ENCODE measurements around the gene PCYOX1L.

PCYOX1L gene

DNA sequence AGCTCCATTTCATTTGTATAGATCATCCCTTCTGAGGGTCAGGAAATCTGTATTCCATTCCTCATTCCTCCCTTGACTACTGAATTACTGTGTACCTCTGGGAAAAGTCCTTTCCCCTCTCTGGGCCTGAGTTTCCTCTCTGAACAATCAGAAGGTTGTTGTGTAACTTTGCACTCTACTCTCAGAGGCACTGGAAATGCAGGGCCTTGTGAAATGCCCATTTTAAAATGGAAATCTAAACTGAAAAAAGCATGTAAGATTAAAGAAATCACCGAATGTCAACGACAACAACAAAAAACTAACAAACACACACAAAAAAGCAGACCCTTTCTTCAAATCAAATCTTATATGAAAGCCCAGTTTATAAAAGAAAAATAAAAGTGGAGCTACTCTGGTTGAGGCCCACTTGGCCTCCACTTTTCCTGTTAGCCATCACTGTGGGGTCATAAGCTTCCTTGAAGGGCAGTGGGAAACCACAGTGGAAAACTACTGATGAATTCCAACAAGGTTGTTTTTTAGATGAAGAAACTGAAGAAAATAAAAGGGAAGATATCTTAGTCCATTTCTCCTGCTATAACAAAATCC lies 34.1 kb upstream of the PCYOX1L start:
- Mint-ChIP-seq H3K27me3 (ENCODE audit: low read depth) (no peaks in the 10 kb centered on the region), H3K27ac (no peak overlapping the region), H3K9me3 (no peaks in the 10 kb centered on the region), H3K4me1 (ENCODE audit: low read depth) (no peaks in the 10 kb centered on the region), H3K4me3 (no peak overlapping the region), H3K36me3 (ENCODE audit: low read depth) (no peaks in the 10 kb centered on the region)

DNA sequence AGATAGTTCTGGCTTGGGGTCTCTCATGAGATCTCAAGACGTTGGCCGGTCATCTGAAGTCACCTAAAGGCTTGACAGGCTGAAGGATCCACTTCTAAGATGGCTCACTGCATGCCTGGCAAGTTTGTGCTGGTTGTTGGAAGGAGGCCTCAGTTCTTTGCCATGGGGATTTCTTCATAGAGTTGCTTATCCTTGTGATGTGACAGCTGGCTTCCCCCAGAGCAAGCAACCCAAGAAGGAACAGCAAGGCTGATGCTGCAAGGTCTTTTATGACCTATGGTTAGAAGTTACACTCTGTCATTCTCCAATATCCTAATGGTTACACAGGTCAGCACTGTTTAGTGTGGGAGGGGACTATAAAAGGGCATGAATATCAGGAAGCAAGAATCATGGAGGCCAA lies 33.2 kb upstream of the PCYOX1L start:
- H3K9me3 Mint-ChIP-seq = no peaks in the 10 kb centered on the region
- no peak overlapping the region for H3K4me3 Mint-ChIP-seq
- H3K4me1 Mint-ChIP-seq (ENCODE audit: low read depth) = no peaks in the 10 kb centered on the region
- H3K36me3 Mint-ChIP-seq (ENCODE audit: low read depth) = no peaks in the 10 kb centered on the region
- no peaks in the 10 kb centered on the region for H3K27me3 Mint-ChIP-seq (ENCODE audit: low read depth)
- no peak overlapping the region for H3K27ac Mint-ChIP-seq

DNA sequence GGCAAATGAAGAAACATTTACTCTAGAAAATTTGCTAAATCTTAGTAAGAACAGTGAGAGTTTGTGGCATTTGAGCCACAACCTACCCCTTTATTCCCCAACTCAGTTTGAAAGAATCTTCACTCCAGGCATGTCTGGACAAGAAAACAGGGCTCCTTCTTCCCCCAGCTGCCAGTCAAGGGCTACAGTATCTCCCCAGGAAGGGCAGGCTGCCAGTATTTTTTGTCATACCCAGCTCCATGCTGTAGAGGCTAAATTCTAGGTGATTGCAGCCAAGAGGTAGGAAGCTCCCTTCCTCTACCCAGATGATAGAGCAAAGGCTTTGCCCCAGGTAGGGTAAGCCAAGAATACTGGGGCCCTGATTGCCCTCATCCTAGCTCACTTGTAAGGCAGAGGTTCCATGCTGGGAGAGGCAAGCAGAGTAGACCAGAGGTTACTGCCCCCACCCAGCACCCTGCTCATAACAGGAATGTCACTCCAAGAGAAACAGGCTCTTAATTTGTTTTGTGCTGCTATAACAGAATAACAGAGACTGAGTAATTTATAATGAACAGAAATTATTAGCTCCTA lies 32.6 kb upstream of the PCYOX1L start:
- H3K36me3 Mint-ChIP-seq (ENCODE audit: low read depth) = no peaks in the 10 kb centered on the region
- H3K27ac Mint-ChIP-seq = no peak overlapping the region
- no peaks in the 10 kb centered on the region for H3K4me1 Mint-ChIP-seq (ENCODE audit: low read depth)
- H3K4me3 Mint-ChIP-seq = no peak overlapping the region
- no peaks in the 10 kb centered on the region for H3K9me3 Mint-ChIP-seq
- H3K27me3 Mint-ChIP-seq (ENCODE audit: low read depth) = no peaks in the 10 kb centered on the region

DNA sequence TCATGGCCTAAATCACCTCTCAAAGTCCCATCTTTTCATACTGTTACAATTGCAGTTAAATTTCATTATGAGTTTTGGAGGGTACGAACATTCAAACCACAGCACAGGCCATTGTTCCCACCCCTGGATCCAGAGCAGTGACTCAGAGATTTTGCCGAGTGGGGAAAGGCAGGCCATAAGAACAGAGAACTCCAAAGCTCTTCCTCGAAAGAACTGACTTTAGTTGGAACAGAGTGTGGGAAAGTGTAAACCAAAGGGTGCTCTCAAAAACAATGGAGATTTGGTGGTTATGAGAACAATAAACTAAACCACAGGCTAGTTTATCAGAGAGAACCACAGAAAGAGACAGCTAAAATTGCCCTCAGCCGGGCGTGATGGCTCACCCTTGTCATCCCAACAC lies 32.0 kb upstream of the PCYOX1L start:
- Mint-ChIP-seq H3K27ac (no peak overlapping the region), H3K4me1 (ENCODE audit: low read depth) (no peaks in the 10 kb centered on the region), H3K9me3 (no peaks in the 10 kb centered on the region), H3K27me3 (ENCODE audit: low read depth) (no peaks in the 10 kb centered on the region), H3K36me3 (ENCODE audit: low read depth) (no peaks in the 10 kb centered on the region), H3K4me3 (no peak overlapping the region)

DNA sequence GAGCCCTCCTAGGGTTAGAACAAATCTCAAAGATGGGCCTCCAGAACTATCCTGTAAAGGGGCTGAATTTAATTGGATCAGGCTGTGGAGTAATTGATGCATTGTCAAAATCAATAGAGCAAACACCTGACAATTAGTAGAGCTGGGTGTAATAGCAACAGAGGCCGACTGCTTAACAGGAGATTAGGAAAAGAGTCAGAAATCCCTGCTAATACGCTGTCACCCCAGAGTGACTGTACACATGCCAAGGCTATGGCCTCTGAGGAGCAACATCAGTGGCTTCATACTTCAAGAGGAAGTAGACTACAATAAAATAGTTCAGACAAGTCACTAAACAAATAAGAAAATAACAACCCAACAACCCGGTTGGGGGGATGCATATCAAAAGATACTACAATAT lies 31.2 kb upstream of the PCYOX1L start:
- no peaks in the 10 kb centered on the region for H3K4me1 Mint-ChIP-seq (ENCODE audit: low read depth)
- no peak overlapping the region for H3K4me3 Mint-ChIP-seq
- H3K36me3 Mint-ChIP-seq (ENCODE audit: low read depth) = no peaks in the 10 kb centered on the region
- no peaks in the 10 kb centered on the region for H3K9me3 Mint-ChIP-seq
- no peaks in the 10 kb centered on the region for H3K27me3 Mint-ChIP-seq (ENCODE audit: low read depth)
- no peak overlapping the region for H3K27ac Mint-ChIP-seq

DNA sequence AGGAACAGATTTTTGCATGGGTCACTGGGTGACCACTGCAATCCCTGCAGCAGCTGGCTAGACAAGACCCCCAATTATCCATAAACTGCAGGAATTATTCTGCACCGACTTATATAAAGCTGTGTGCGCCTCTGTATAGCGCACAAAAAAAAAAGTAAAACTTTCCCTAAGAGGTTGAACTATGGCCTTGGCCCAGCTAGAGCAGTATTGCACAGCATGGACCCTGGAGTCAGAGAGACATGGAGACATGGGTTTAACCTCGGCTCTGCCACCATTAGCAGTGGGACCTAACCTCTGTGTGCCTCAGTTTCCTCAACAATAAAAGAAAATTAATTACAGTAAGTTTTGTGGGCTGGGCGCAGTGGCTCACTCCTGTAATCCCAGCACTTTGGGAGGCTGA lies 29.7 kb upstream of the PCYOX1L start:
- Mint-ChIP-seq H3K27ac (no peak overlapping the region), H3K4me1 (ENCODE audit: low read depth) (no peaks in the 10 kb centered on the region), H3K36me3 (ENCODE audit: low read depth) (no peaks in the 10 kb centered on the region), H3K9me3 (no peaks in the 10 kb centered on the region), H3K27me3 (ENCODE audit: low read depth) (no peaks in the 10 kb centered on the region), H3K4me3 (no peak overlapping the region)

DNA sequence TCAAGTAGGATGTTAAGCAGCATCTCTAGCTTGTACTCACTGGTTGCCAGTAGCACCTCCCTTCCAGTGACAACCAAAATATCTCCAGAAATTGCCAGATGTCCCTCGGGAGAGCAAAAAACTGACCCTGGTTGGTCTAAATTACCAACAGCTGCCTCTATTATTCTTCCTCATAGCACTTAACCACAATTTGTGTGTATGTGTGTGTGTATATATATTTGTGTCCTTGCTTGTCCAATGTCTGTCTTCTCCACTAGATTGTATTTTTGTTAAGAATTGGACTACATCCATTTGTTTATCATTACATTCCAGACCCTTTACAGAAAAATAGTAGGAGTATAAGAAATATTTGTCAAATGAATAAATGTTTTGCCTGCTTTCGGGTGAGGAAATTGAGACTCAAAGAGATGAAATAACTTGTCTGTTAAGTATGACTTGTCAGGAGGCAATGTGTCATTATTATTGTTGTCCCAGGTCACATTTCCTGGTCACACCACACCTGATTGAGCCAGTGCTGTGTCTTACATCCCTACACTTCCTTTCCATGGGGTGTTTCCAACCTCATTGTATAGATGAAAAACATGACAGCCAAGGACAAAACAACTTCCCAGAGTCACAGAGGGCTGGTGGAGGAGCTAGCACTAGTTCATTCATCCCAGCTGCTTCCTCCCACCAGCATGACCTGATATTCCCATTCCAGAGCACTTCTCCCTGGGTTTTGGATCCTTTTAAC lies 24.0 kb upstream of the PCYOX1L start:
- peaks cover 17% of the 10 kb centered on the region for H3K27me3 Mint-ChIP-seq (ENCODE audit: low read depth)
- no peaks in the 10 kb centered on the region for H3K9me3 Mint-ChIP-seq
- no peaks in the 10 kb centered on the region for H3K36me3 Mint-ChIP-seq (ENCODE audit: low read depth)
- no peak overlapping the region for H3K4me3 Mint-ChIP-seq
- H3K4me1 Mint-ChIP-seq (ENCODE audit: low read depth) = no peaks in the 10 kb centered on the region
- no peak overlapping the region for H3K27ac Mint-ChIP-seq

DNA sequence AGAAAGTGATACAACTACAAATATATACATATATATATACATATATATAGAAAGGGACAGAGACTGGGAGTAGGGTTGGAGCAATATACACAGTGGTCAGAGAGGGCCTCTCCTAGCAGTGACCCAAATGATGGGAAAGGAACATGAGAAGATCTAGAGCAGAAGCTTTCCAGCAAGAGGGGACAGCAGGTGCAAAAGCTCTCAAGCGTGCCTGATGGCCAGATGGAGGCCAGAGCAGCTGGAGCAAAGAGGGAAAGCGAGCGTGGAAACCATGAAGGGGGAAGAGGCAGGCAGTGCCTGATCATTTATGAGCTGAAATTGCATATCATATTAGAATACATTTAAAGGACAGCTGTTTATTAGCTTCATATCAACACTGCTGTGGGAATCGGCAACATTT lies 20.1 kb upstream of the PCYOX1L start:
- Mint-ChIP-seq H3K36me3 (ENCODE audit: low read depth) (no peaks in the 10 kb centered on the region), H3K9me3 (no peaks in the 10 kb centered on the region), H3K27ac (no peak overlapping the region), H3K4me3 (no peak overlapping the region), H3K4me1 (ENCODE audit: low read depth) (no peaks in the 10 kb centered on the region), H3K27me3 (ENCODE audit: low read depth) (peaks cover 17% of the 10 kb centered on the region)

DNA sequence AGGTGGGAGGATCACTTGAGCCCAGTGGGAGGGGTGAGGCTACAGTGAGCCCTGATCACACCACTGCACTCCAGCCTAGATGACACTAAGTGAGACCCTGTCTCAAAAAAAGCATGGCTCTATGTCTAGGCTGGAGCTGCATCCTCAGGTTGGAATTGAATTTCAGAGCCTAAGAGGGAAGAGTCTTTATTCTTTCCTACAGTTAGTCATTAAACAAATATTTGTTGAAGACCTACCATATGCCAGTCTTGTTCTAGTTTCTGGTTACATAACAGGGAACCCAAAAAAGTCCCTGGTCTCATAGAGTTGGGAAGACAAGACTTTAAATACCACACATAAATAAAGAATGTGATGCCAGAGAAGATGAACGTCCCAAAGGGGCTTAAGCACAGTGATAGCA lies 19.5 kb upstream of the PCYOX1L start:
- H3K9me3 Mint-ChIP-seq = no peaks in the 10 kb centered on the region
- peaks cover 20% of the 10 kb centered on the region for H3K27me3 Mint-ChIP-seq (ENCODE audit: low read depth)
- no peaks in the 10 kb centered on the region for H3K36me3 Mint-ChIP-seq (ENCODE audit: low read depth)
- H3K27ac Mint-ChIP-seq = no peak overlapping the region
- H3K4me3 Mint-ChIP-seq = no peak overlapping the region
- H3K4me1 Mint-ChIP-seq (ENCODE audit: low read depth) = no peaks in the 10 kb centered on the region

DNA sequence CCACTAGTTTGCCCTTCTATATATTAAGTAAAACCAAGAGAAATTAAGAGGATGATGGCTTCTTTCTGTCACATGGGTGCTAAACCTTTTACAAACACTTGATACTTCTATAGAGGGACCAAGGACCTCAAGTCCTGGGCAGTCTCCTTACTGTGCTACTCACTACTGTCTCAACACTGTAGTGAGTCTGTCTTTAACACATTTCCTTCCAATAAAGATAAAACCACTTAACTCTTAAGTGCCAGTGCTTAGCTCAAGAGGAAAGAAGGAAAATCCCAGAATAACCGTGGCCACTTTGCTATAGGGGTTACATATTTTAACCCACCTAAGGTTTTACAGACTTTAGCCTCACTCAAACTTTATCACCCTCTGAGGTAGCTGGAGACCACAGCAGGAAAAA lies 16.9 kb upstream of the PCYOX1L start:
- Mint-ChIP-seq H3K36me3 (ENCODE audit: low read depth) (peaks cover 5% of the 10 kb centered on the region), H3K4me1 (ENCODE audit: low read depth) (peaks cover 13% of the 10 kb centered on the region), H3K9me3 (no peaks in the 10 kb centered on the region), H3K27me3 (ENCODE audit: low read depth) (peaks cover 21% of the 10 kb centered on the region), H3K27ac (no peak overlapping the region), H3K4me3 (no peak overlapping the region)

DNA sequence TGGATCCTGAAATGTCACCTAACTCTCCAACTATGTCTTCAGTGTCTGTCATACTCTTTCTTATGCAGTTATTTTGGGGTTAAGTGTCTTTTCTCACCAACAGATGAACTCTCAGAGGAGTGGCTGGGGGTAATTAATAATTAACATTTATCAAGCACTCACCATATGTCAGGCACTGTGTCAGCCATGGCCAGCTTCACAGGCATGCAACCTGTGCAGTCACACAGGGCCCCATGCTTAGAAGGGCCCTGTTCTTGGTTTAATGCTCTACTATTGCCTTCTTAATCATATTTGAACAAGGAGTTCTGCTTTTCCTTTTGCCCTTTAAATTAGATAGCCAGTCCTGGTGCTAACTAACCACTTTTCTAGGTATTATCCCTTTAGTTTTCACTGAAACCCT lies 16.0 kb upstream of the PCYOX1L start:
- no peaks in the 10 kb centered on the region for H3K9me3 Mint-ChIP-seq
- H3K36me3 Mint-ChIP-seq (ENCODE audit: low read depth) = peaks cover 11% of the 10 kb centered on the region
- H3K27ac Mint-ChIP-seq = no peak overlapping the region
- H3K4me1 Mint-ChIP-seq (ENCODE audit: low read depth) = peaks cover 16% of the 10 kb centered on the region
- H3K27me3 Mint-ChIP-seq (ENCODE audit: low read depth) = peaks cover 18% of the 10 kb centered on the region
- H3K4me3 Mint-ChIP-seq = no peak overlapping the region

DNA sequence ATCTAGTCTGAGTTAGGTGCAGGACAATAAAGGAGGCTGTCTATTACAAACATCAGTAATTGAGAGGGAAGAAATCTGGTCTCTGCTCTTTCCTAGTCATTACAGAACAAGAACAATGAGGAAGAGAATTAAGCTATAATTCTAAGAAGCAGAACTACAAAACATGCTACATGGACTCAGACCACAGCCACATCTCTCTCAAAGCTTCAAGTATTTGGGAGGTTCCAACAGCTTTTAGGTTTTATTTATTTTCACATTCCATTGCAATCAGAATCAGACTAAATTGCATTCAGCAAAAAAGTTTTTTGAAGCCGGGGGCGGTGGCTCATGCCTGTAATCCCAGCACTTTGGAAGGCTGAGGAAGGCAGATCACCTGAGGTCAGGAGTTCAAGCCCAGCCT lies 13.7 kb upstream of the PCYOX1L start:
- peaks cover 32% of the 10 kb centered on the region for H3K36me3 Mint-ChIP-seq (ENCODE audit: low read depth)
- H3K27me3 Mint-ChIP-seq (ENCODE audit: low read depth) = peaks cover 4% of the 10 kb centered on the region
- H3K9me3 Mint-ChIP-seq = no peaks in the 10 kb centered on the region
- H3K27ac Mint-ChIP-seq = peak overlapping the region; percentile 87
- H3K4me3 Mint-ChIP-seq = peak overlapping the region; percentile 22
- H3K4me1 Mint-ChIP-seq (ENCODE audit: low read depth) = peaks cover 37% of the 10 kb centered on the region

DNA sequence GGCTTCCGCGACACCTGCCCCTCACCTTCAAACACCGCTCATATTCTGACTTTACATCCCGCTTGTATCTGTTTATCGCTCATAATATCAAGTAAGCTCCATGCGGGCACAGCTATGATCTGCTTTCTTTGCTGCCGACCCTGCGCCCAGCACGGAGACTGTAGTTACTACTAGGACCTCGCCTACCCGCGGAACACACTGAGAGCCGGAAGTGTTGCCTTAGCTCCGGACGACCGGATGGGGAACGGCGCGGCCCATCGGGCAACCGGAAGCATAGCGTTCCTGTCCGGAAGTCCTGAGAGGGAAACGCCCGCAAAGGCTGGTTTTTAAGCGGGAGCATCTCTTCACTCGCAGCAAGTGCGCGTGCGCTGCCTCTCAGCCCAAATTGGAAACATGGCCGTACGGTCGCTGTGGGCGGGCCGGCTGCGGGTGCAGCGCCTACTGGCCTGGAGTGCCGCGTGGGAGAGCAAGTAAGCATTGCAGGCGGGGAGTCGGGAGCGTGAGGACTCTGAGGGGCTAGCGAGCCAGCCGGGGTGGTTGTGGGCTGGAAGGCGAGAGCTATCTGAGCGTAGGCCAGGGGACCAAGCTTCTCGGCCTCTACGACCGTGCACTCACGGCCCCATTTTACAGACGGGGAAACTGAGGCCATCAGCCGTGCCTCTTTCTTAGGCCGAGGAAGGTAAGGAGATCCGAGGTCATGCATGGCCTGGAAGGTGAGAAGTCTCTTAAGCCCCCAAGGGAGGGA lies 12.5 kb upstream of the PCYOX1L start, which contains the start of gene GRPEL2:
GRPEL2 (plus strand) TSS at position 353 of the 745 bp plus-strand sequence; CDS start at position 394, 41 bp downstream.
- Mint-ChIP-seq H3K4me1 (ENCODE audit: low read depth) (peaks cover 47% of the 10 kb centered on the region), H3K36me3 (ENCODE audit: low read depth) (peaks cover 43% of the 10 kb centered on the region), H3K4me3 (peak within 1 kb of the TSS; percentile 98), H3K27ac (peak within 1 kb of the TSS; percentile 87), H3K27me3 (ENCODE audit: low read depth) (peaks cover 4% of the 10 kb centered on the region), H3K9me3 (no peaks in the 10 kb centered on the region)

DNA sequence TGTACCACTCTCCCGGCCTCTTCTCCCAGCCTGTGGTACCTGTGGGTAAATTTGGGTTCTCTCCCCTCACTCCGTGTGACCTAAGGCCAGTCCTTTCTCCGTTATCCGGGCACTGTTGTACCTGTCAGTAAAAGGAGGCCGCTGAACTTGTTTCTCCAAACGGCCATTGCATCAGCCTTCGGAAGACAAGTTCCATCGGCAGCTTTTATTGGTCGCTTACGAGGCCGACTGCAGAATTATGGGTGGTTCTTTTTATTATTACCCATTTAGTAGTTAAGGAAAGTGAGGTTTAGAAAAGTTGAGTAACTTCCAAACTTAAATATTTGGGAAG lies 12.0 kb upstream of the PCYOX1L start:
- H3K4me1 Mint-ChIP-seq (ENCODE audit: low read depth) = peaks cover 52% of the 10 kb centered on the region
- H3K36me3 Mint-ChIP-seq (ENCODE audit: low read depth) = peaks cover 48% of the 10 kb centered on the region
- no peaks in the 10 kb centered on the region for H3K9me3 Mint-ChIP-seq
- peak overlapping the region; percentile 98 for H3K4me3 Mint-ChIP-seq
- H3K27me3 Mint-ChIP-seq (ENCODE audit: low read depth) = peaks cover 4% of the 10 kb centered on the region
- H3K27ac Mint-ChIP-seq = peak overlapping the region; percentile 87

DNA sequence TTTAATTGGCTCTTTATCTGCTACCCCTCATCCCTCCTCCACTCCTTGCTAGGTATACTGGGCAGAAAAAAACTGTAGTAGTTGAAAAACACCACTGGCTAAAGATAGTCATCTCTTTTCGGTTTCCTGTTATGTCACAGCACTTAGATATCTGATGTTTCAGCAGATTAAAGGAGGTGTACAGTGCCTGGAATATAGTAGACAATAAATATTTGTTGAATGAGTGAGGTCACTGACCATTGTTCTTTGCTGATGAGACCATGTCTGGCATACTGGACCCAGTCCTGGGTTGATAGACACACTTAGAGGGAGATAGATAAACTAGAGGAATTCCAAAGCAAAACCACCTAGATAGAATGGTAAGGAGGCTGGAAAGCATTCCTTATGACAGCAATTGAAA lies 9.3 kb upstream of the PCYOX1L start:
- Mint-ChIP-seq H3K27me3 (ENCODE audit: low read depth) (no peaks in the 10 kb centered on the region), H3K9me3 (no peaks in the 10 kb centered on the region), H3K4me3 (peak overlapping the region; percentile 86), H3K27ac (peak overlapping the region; percentile 92), H3K36me3 (ENCODE audit: low read depth) (peaks cover 71% of the 10 kb centered on the region), H3K4me1 (ENCODE audit: low read depth) (peaks cover 67% of the 10 kb centered on the region)
